Endothelial cell (in vitro differentiated cells): ENCODE measurements around the gene TFR2. TPM values are rescaled to one million over a fixed set of nuclear protein-coding genes. Genes with fewer than 3 reads are reported as not detected.
A peak's percentile ranks its signal among the peaks of the same experiment; 100 is the strongest.

Experiments
- DNase-seq: peaks from one replicate; pipeline ENCODE4 v3.0.0; 2021; ENCODE audit warnings: low spot score
- H3K27ac Mint-ChIP-seq: one replicate; pipeline ENCODE4 v1.8.0; 2021; ENCODE audit warnings: mixed read lengths, inconsistent platforms; ENCODE audit not compliant: unreplicated experiment
- H3K27me3 Mint-ChIP-seq: one replicate; pipeline ENCODE4 v1.8.0; 2021; ENCODE audit warnings: mild to moderate bottlenecking, moderate library complexity, mixed read lengths, inconsistent platforms; ENCODE audit not compliant: unreplicated experiment
- H3K36me3 Mint-ChIP-seq: one replicate; pipeline ENCODE4 v1.8.0; 2021; ENCODE audit warnings: mild to moderate bottlenecking, low read depth, mixed read lengths, inconsistent platforms; ENCODE audit not compliant: unreplicated experiment
- H3K4me1 Mint-ChIP-seq: one replicate; pipeline ENCODE4 v1.8.0; 2021; ENCODE audit warnings: mild to moderate bottlenecking, mixed read lengths, inconsistent platforms; ENCODE audit not compliant: unreplicated experiment
- H3K4me3 Mint-ChIP-seq: one replicate; pipeline ENCODE4 v1.8.0; 2021; ENCODE audit warnings: mild to moderate bottlenecking, mixed read lengths, inconsistent platforms; ENCODE audit not compliant: unreplicated experiment
- H3K9me3 Mint-ChIP-seq: one replicate; pipeline ENCODE4 v1.8.0; 2021; ENCODE audit warnings: mixed read lengths, inconsistent platforms; ENCODE audit not compliant: unreplicated experiment
- CTCF ChIP-seq: fragments of 200-600 bp; sonication (generic); IDR thresholded peaks from one replicate; pipeline ENCODE4 v1.5.0; 2021; ENCODE audit warnings: antibody characterized with exemption; ENCODE audit not compliant: unreplicated experiment
- total RNA-seq: library from RNA; stranded (reverse); fragmentation: NEBNext Ultra II Directional; extraction: Animal tissue kit (Norgen Biotek cat#: 25700); gene quantifications from one replicate; pipeline ENCODE4 v1.2.1, GENCODE V29; 2021; ENCODE audit not compliant: unreplicated experiment

TFR2 gene
- total RNA-seq, 1 donor from 2014 or later, result 1.0 TPM

DNA sequence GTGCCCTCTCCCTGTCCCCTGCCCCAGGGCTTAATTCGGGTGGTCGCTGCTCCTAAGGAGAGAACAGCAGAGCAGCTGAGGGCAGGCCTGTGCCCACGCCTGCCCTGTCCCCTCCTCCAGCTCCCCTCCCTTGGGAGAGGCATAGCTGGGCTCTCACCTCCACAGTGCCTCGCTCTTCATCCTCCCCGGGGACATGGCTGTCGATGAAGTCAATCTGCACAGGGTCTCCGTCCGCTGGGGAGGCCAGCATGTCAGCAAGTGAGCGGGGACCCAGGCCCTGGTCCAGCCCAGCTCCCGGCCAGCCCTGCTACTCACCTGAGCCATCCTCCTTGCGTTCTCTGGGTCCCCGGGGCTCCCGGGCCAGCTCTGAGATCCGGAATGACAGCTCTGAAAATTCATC lies 63.8 kb downstream of the TFR2 start:
- H3K36me3 Mint-ChIP-seq, result peaks cover 8% of the 10 kb centered on the region
- peaks cover 16% of the 10 kb centered on the region for H3K27me3 Mint-ChIP-seq
- no peak overlapping the region for H3K27ac Mint-ChIP-seq
- no peak for TF ChIP-seq CTCF
- no peak overlapping the region for H3K4me3 Mint-ChIP-seq
- peaks cover 2% of the 10 kb centered on the region for H3K4me1 Mint-ChIP-seq
- H3K9me3 Mint-ChIP-seq, result no peaks in the 10 kb centered on the region
- DNase-seq, result no peak

GRCh38 chr7:100577103-100577502 lies 64.2 kb downstream of the TFR2 start:
- H3K27ac Mint-ChIP-seq, result no peak overlapping the region
- no peaks in the 10 kb centered on the region for H3K4me1 Mint-ChIP-seq
- no peak for DNase-seq
- no peak for TF ChIP-seq CTCF
- H3K4me3 Mint-ChIP-seq, result no peak overlapping the region
- H3K36me3 Mint-ChIP-seq, result peaks cover 8% of the 10 kb centered on the region
- H3K27me3 Mint-ChIP-seq, result peaks cover 15% of the 10 kb centered on the region
- H3K9me3 Mint-ChIP-seq, result no peaks in the 10 kb centered on the region

DNA sequence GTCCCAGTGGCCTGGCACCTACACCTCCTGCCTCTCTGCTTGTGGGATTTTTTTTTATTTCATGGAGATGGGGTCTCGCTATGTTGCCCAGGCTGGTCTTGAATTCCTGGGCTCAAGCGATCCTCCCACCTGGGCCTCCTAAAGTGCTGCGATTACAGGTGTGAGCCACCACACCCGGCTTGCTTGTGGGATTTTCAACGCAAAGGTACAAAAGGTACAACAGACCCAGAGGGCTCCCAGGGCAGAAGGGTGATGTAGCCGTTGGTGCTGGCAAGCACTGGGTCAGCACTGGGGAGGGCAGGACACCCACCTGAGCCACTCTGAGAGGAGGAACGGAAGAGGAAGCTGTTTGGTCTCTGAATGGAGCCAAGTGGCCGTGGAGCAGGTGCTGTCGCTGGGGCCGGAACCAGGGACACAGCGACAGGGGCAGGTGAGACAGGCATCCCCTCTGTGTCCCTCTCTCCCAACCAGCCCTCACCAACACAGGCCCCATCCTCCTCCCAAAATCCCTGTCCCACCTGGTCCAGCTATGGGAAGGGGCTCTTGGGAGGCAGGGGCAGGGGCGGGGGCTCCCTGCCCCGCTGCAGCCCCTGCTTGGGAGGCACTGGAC lies 64.9 kb downstream of the TFR2 start:
- DNase-seq, result no peak
- H3K27ac Mint-ChIP-seq, result no peak overlapping the region
- H3K36me3 Mint-ChIP-seq, result peaks cover 12% of the 10 kb centered on the region
- peak overlapping the region; percentile 44 for H3K4me3 Mint-ChIP-seq
- no peaks in the 10 kb centered on the region for H3K9me3 Mint-ChIP-seq
- no peak for TF ChIP-seq CTCF
- peaks cover 4% of the 10 kb centered on the region for H3K4me1 Mint-ChIP-seq
- peaks cover 20% of the 10 kb centered on the region for H3K27me3 Mint-ChIP-seq

- H3K4me1 Mint-ChIP-seq, result peaks cover 4% of the 10 kb centered on the region
- no peak for DNase-seq
- H3K27me3 Mint-ChIP-seq, result peaks cover 20% of the 10 kb centered on the region
- H3K9me3 Mint-ChIP-seq, result no peaks in the 10 kb centered on the region
- H3K36me3 Mint-ChIP-seq, result peaks cover 12% of the 10 kb centered on the region
- no peak for TF ChIP-seq CTCF
- H3K4me3 Mint-ChIP-seq, result peak overlapping the region; percentile 44
- no peak overlapping the region for H3K27ac Mint-ChIP-seq
These were observed 65.5 kb downstream of the TFR2 start for GRCh38 chr7:100575746-100576383.

DNA sequence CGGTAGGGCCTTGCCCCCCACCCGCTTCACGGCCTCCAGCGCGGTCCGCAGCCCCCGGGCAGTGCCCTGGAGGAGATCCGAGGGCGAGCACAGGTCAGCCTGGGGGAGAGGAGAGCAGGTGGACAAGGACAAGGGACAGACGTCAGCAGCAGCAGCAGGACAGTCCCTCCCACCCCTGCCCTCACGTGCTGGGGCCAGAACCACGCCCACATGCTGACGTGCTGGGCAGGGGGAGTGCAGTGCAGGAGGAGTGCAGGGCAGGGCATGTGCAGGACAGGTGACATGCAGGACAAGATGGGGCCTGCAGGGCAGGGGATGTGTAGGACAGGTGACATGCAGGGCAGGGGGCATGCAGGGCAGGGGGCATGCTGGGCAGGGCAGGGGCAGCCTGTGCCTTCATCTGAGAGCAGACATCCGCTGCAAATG lies 66.1 kb downstream of the TFR2 start:
- TF ChIP-seq CTCF, result no peak
- Mint-ChIP-seq H3K4me1 (peaks cover 4% of the 10 kb centered on the region), H3K9me3 (no peaks in the 10 kb centered on the region), H3K36me3 (peaks cover 12% of the 10 kb centered on the region), H3K27ac (no peak overlapping the region), H3K4me3 (no peak overlapping the region), H3K27me3 (peaks cover 20% of the 10 kb centered on the region)
- no peak for DNase-seq
